Fibroblast of pulmonary artery (primary cell): ENCODE measurements around the gene ACCS.
A peak's percentile ranks its signal among the peaks of the same experiment; 100 is the strongest.

Experiments used
- DNase-seq: peaks from one replicate; pipeline ENCODE4 v3.0.0-alpha.2; 2010; ENCODE audit warnings: low read depth
- H3K4me3 ChIP-seq: replicated peaks from 2 replicates; pipeline ENCODE4 v1.5.1; 2011; ENCODE audit warnings: low read depth, mild to moderate bottlenecking, control low read depth, low read length, moderate library complexity
- TF ChIP-seq, protein P1 (sequence below): IDR thresholded peaks from 2 replicates; pipeline ENCODE4 v1.5.1; 2011; ENCODE audit warnings: mild to moderate bottlenecking, control low read depth, low read length, inconsistent platforms; ENCODE audit errors: missing control alignments

ACCS gene

DNA sequence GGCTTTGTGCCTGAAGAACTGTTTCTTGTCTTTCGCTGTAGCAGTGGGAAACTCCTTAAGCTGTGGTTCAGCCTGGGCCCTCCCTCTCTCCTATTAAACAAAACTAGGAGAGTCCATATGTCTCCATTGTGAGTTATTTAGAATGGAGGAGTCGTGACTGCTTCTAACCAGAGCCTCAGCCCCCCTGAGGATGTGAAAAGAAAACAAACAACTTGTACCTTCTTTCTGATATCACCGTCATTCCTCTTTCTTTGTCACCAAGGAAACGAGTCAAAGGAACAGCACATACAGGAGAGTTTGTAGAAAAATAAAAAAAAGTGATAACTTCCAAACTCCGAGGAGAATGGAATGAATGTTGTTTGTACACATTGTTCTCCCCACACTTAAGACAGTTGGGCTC lies 17.8 kb downstream of the ACCS start:
- peak; percentile 61 for DNase-seq
- H3K4me3 ChIP-seq: no peak overlapping the region
- TF ChIP-seq, protein P1, sequence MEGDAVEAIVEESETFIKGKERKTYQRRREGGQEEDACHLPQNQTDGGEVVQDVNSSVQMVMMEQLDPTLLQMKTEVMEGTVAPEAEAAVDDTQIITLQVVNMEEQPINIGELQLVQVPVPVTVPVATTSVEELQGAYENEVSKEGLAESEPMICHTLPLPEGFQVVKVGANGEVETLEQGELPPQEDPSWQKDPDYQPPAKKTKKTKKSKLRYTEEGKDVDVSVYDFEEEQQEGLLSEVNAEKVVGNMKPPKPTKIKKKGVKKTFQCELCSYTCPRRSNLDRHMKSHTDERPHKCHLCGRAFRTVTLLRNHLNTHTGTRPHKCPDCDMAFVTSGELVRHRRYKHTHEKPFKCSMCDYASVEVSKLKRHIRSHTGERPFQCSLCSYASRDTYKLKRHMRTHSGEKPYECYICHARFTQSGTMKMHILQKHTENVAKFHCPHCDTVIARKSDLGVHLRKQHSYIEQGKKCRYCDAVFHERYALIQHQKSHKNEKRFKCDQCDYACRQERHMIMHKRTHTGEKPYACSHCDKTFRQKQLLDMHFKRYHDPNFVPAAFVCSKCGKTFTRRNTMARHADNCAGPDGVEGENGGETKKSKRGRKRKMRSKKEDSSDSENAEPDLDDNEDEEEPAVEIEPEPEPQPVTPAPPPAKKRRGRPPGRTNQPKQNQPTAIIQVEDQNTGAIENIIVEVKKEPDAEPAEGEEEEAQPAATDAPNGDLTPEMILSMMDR: no peak

DNA sequence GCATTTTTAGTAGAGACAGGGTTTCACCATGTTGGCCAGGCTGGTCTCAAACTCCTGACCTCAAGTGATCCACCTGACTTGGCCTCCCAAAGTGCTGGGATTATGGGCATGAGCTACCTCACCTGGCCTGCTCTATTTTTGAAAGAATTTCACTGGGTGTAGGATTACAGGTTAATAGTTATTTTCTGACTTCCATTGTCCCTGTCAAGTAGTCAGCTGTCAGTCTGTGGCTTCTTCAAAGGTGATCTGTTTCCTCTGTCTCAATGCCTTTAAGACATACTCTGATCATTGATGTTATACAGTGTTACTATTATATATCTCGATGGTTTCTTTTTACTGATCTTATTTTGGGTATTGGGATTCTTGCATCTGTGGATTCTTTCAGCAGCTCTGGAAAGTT lies 19.3 kb downstream of the ACCS start:
- DNase-seq: no peak
- TF ChIP-seq, protein P1: no peak
- no peak overlapping the region for H3K4me3 ChIP-seq

DNA sequence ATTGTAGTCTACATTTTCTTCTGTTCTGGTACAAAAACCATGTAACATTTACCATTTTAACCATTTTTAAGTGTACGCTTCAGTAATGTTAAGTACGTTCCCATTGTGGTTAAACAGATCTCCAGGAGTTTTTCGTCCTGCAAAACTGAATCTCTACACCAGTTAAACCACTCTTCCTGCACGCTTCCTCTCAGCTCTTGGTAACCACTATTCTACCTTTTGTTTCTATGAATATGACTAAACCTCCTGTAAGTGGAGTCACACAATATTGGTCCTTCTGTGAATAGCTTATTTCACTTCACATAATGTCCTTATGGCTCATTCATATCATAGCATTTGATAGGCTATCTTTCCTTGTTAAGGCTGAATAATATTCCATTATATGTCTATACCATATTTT lies 22.3 kb downstream of the ACCS start:
- no peak for DNase-seq
- no peak overlapping the region for H3K4me3 ChIP-seq
- TF ChIP-seq, protein P1: no peak

DNA sequence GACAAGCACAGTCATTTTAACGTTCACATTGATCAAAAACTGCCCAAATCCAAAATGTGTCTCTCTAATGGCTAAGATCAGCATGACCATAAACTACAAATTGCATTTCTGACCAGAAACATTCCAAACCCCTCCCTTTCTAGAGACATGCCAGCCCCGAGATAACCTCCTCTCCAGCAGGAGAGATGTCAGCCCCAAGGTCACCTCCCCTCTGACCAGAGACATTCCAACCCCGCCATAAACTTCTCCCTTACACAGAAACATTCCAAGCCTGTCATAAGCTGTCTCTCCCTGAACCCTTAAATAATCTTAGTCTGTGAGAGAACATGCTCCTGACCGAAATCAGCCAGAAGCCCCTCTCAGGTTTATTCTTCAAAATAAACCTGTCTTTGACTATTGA lies 22.8 kb downstream of the ACCS start:
- no peak for DNase-seq
- TF ChIP-seq, protein P1: no peak

DNA sequence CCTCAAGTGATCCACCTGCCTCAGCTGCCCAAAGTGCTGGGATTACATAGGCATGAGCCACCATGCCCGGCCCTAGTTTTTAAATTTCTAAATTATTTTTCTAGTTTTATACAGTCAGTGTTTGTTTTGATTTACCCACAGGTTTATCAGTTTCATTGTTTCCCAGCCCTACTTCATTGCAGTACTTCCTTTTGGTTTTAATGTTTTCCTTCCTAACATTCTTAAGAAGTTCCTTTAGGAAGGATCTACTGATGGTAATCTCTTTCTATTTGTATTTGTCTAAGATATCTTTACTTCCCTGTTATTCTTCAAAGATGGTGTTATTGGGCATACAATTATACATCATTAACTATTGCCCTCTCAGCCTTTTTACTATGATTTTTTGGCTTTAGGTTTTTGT lies 24.5 kb downstream of the ACCS start:
- TF ChIP-seq, protein P1: no peak
- DNase-seq: no peak
- no peak overlapping the region for H3K4me3 ChIP-seq

More for the DNA sequence above, 22.8 kb downstream of the ACCS start:
- no peak overlapping the region for H3K4me3 ChIP-seq

DNA sequence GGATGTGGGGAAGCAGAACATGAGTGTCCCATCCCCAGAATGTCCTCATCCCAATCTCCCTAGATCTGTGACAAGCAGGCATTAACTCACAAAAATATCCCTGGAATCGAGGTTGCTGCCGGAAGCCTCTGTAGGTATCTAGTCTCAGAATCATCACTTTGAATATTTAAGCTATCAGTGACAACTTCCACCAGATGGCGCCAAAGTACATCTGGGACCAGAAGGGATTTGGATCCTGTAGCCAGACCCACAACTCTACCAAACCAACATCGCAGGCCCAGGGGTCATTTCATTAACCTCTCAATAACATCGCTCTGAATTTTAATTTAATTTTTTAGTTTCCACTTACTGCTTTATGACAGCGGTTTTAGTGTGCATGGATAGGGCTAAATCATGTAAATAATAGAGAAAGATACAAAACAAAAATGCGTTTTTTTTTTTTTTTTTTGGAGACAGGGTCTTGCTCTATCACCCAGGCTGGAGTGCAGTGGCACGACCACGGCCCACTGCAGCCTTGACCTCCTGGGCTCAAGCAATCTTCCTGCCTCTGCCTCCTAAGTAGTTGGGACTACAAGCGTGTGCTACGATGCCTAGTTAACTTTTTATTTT lies 28.3 kb downstream of the ACCS start:
- H3K4me3 ChIP-seq: no peak overlapping the region
- TF ChIP-seq, protein P1: peak; percentile 79
- peak; percentile 89 for DNase-seq
